Osteoblast (primary cell): ENCODE data around the gene CYTH4. TPM values are rescaled to one million over a fixed set of nuclear protein-coding genes. Genes with fewer than 3 reads are reported as not detected.
A peak's percentile ranks its signal among the peaks of the same experiment; 100 is the strongest.

Experiments used
- DNase-seq: peaks from one replicate; pipeline ENCODE4 v3.0.0; 2011; ENCODE audit warnings: low spot score, mixed read lengths; ENCODE audit not compliant: insufficient read length; ENCODE audit errors: missing footprints
- H2AFZ ChIP-seq: 2 replicates; pipeline ENCODE4 v1.6.0; 2011; ENCODE audit warnings: mild to moderate bottlenecking, low read length
- H3K27ac ChIP-seq: 2 replicates; pipeline ENCODE4 v1.5.1; 2011; ENCODE audit warnings: mild to moderate bottlenecking, low read depth, low read length, moderate library complexity
- H3K27me3 ChIP-seq: 2 replicates; pipeline ENCODE4 v1.6.0; 2012; ENCODE audit warnings: mild to moderate bottlenecking, control low read depth, inconsistent platforms, low read length, moderate library complexity; ENCODE audit not compliant: insufficient read depth
- H3K36me3 ChIP-seq: 2 replicates; pipeline ENCODE4 v1.5.1; 2011; ENCODE audit warnings: mild to moderate bottlenecking, low read length, control low read depth, moderate library complexity; ENCODE audit not compliant: insufficient read depth
- H3K4me1 ChIP-seq: 2 replicates; pipeline ENCODE4 v1.5.1; 2011; ENCODE audit warnings: mild to moderate bottlenecking, low read length, control low read depth, moderate library complexity; ENCODE audit not compliant: insufficient read depth
- H3K4me2 ChIP-seq: 2 replicates; pipeline ENCODE4 v1.6.0; 2011; ENCODE audit warnings: mild to moderate bottlenecking, low read length; ENCODE audit not compliant: insufficient read depth
- H3K4me3 ChIP-seq: fragments of 200-600 bp; sonication (generic); 3 replicates; pipeline ENCODE4 v1.5.1; 2012; ENCODE audit warnings: mild to moderate bottlenecking, low read length, inconsistent platforms; ENCODE audit not compliant: insufficient read depth
- H3K79me2 ChIP-seq: 2 replicates; pipeline ENCODE4 v1.6.0; 2012; ENCODE audit warnings: mild to moderate bottlenecking, low read length, control low read depth, inconsistent platforms; ENCODE audit not compliant: insufficient read depth
- H3K9me3 ChIP-seq: 2 replicates; pipeline ENCODE4 v1.5.1; 2011; ENCODE audit warnings: low read depth, low read length, control low read depth
- H4K20me1 ChIP-seq: 2 replicates; pipeline ENCODE4 v1.6.0; 2012; ENCODE audit warnings: mild to moderate bottlenecking, low read length, control low read depth; ENCODE audit not compliant: insufficient read depth
- total RNA-seq: library from RNA; depleted of rRNA; stranded (reverse); fragments of >200 nt; gene quantifications from 2 replicates; pipeline ENCODE4 v1.2.3, GENCODE V29; 2012
- TF ChIP-seq, protein P1 (sequence below): IDR thresholded peaks from 2 replicates; pipeline ENCODE4 v1.5.1; 2011; ENCODE audit warnings: mild to moderate bottlenecking, low read depth, low read length, moderate library complexity; ENCODE audit errors: extremely low read depth

Gene CYTH4
- total RNA-seq, 1 donor = 0.72 TPM

DNA sequence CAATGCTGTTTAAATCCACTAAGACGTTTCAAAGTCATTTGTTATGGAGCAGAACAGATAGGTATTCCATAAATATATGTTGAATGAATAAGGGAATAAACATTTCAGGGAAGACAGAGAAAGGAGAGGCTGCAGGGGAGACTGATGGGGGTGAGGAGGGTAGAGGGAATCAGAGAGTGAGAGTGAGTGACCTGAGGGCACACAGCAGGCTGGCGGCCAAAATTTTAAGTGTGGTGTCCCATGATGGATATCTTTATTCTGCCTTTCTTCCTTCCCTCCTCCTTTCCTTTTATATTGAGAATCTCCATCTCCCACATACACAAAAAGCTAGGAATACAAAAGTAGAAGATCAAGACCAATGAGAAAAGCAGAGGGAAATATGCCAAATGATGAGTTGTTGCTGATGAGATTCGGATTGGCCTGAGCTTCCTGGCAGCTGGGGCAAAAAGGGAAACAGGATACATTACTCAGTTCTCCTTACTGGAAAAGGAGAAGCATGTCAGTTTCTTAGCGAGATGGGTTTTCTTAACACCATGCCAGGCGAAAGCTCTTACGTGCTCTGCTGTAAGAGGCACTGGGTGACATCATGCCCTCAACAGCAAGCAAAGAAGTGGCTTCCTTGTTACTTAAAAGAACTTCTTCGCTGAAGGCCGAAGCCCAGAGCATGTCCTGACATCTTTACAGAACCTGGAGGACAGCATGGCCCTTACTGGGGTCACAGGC, 11.2 kb upstream of the CYTH4 start:
- H4K20me1 ChIP-seq = no peaks in the 10 kb centered on the region
- H2AFZ ChIP-seq = no peak overlapping the region
- TF ChIP-seq, protein P1, sequence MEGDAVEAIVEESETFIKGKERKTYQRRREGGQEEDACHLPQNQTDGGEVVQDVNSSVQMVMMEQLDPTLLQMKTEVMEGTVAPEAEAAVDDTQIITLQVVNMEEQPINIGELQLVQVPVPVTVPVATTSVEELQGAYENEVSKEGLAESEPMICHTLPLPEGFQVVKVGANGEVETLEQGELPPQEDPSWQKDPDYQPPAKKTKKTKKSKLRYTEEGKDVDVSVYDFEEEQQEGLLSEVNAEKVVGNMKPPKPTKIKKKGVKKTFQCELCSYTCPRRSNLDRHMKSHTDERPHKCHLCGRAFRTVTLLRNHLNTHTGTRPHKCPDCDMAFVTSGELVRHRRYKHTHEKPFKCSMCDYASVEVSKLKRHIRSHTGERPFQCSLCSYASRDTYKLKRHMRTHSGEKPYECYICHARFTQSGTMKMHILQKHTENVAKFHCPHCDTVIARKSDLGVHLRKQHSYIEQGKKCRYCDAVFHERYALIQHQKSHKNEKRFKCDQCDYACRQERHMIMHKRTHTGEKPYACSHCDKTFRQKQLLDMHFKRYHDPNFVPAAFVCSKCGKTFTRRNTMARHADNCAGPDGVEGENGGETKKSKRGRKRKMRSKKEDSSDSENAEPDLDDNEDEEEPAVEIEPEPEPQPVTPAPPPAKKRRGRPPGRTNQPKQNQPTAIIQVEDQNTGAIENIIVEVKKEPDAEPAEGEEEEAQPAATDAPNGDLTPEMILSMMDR = no peak
- H3K79me2 ChIP-seq = no peaks in the 10 kb centered on the region
- no peaks in the 10 kb centered on the region for H3K9me3 ChIP-seq
- H3K27me3 ChIP-seq = no peaks in the 10 kb centered on the region
- H3K4me1 ChIP-seq = peaks cover 27% of the 10 kb centered on the region
- H3K4me2 ChIP-seq = no peak overlapping the region
- H3K27ac ChIP-seq = no peak overlapping the region
- DNase-seq = peak; percentile 73
- no peak overlapping the region for H3K4me3 ChIP-seq
- no peaks in the 10 kb centered on the region for H3K36me3 ChIP-seq

DNA sequence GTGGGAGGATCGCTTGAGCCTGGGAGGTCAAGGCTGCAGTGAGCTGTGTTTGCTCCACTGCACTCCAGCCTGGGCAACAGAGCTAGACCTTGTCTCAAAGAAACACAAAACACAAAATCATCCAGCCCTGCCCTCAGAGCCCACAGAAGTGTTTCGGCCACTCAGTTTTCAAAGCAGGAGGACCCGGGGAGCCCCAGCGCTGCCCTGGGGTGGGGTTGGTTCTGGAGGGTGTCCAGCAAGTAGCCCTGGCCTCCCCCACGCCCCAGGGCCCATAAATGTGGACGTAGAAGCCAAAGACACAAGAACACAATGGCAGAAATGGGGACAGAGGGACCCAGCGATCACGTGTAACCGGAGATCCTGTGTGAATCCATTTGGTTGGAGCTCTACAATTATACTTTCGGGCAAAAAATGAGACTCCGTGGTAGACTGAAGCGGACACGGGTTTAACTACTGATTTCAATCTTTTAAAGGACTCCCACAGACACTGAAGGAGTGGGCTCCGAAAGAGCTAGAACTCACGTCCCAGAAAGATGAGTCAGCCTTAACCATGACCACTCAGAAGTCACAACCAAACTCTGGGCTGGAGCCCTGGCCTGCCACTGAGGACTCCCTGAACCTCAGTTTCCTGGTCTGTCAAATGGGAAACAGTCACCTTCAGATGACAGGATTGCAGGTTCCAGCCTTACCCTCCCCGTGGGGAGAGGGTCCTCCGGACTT, 9.0 kb upstream of the CYTH4 start:
- Histone ChIP-seq H3K9me3 (no peaks in the 10 kb centered on the region), H2AFZ (peak overlapping the region; percentile 95), H3K4me3 (peak overlapping the region; percentile 59), H3K36me3 (no peaks in the 10 kb centered on the region), H3K27me3 (no peaks in the 10 kb centered on the region), H3K4me1 (peaks cover 22% of the 10 kb centered on the region), H3K27ac (peak overlapping the region; percentile 80), H3K79me2 (no peaks in the 10 kb centered on the region), H3K4me2 (peak overlapping the region; percentile 81), H4K20me1 (no peaks in the 10 kb centered on the region)
- DNase-seq = peak; percentile 96
- TF ChIP-seq, protein P1 = no peak

DNA sequence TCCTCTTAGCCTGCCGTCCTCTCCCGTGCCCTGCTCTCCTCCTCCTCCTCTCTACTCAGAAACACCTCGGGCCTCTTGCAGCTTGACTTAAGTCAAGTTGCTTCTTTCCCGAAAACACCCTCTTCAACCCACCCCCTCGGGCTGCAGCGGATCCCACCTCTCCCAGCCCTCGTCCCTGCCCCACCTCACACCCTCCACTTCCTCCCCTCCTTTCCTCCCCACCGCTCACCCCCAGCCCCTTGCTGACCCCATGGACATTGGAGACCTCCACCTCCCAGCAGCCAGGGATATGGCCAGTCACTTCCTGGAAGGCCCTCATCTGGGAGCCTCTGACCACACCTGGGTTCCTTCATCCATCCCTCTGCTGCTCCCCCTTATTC, 8.5 kb upstream of the CYTH4 start:
- no peaks in the 10 kb centered on the region for H3K79me2 ChIP-seq
- no peaks in the 10 kb centered on the region for H4K20me1 ChIP-seq
- no peaks in the 10 kb centered on the region for H3K9me3 ChIP-seq
- H3K4me1 ChIP-seq = peaks cover 22% of the 10 kb centered on the region
- DNase-seq = no peak
- no peak overlapping the region for H3K4me3 ChIP-seq
- no peaks in the 10 kb centered on the region for H3K27me3 ChIP-seq
- H2AFZ ChIP-seq = no peak overlapping the region
- TF ChIP-seq, protein P1 = no peak
- no peak overlapping the region for H3K27ac ChIP-seq
- no peaks in the 10 kb centered on the region for H3K36me3 ChIP-seq
- H3K4me2 ChIP-seq = peak overlapping the region; percentile 81

DNA sequence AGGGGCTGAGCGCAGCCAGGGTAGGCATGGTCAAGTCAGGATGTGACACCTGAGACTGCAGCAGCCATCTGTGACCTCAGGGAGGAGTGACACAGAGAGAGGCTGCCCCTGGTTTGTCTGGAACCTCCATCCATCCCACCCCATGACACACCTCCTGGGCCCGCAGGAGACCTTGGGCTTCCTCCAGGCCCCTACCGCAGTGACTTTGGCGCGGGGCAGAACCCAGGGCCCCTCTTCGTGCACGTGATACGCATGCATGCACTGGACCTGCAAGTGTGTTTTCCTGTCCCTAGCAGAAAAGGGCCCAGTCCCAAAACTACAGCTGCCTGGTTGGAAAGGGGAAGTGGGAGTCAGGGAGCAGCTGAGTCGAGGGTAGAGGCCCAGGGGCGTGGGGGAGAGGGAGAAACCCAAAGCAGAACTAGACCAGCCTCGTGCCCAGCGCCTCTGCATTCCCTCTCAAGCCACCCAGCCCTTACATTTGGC, 7.9 kb upstream of the CYTH4 start:
- Histone ChIP-seq H3K36me3 (no peaks in the 10 kb centered on the region), H4K20me1 (no peaks in the 10 kb centered on the region), H3K9me3 (no peaks in the 10 kb centered on the region), H3K79me2 (no peaks in the 10 kb centered on the region), H3K4me2 (no peak overlapping the region), H3K27ac (no peak overlapping the region), H3K4me3 (no peak overlapping the region), H3K4me1 (peaks cover 22% of the 10 kb centered on the region), H3K27me3 (no peaks in the 10 kb centered on the region), H2AFZ (no peak overlapping the region)
- DNase-seq = no peak
- TF ChIP-seq, protein P1 = no peak
